Stimulated activated CD8-positive, alpha-beta memory T cell treated with anti-CD3 and anti-CD28 coated beads, Interleukin-4, amount 100 ng/mL, for 1 hour (primary cell): ENCODE data around the gene HOXC11.

ENCODE experiments used
- DNase-seq, 2 donors: peaks; one replicate each; pipeline ENCODE4 v3.0.0-alpha.2; 2020; ENCODE audit warnings: low read depth in 2 of 2, low spot score in 1 of 2

The HOXC11 gene

DNA sequence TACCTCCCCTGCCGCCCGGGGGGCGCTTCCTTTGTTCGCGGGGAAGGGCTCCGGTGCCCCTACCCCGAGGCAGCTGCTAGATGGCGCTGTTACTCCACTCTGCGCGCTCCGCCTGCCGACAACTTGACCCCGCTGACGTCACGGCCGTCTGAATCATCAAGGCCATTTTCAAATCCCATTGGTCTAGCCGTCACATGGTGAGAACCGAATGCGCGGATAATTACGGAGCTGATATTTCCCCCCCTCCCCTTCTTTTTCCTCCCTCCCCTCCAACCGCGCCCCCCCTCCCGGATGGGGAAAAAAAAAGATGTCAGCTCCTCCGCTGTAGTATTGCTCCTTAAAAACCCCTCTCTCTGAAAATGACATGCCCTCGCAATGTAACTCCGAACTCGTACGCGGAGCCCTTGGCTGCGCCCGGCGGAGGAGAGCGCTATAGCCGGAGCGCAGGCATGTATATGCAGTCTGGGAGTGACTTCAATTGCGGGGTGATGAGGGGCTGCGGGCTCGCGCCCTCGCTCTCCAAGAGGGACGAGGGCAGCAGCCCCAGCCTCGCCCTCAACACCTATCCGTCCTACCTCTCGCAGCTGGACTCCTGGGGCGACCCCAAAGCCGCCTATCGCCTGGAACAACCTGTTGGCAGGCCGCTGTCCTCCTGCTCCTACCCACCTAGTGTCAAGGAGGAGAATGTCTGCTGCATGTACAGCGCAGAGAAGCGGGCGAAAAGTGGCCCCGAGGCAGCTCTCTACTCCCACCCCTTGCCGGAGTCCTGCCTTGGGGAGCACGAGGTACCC, 12.2 kb downstream of the HOXC11 start, which contains the start of gene HOXC10:
Gene HOXC10, plus strand, starts transcription at position 246 of the 791 bp plus-strand sequence. Its CDS starts 114 bp downstream, at position 360.
- DNase-seq, result peak; percentile 28 to 59

- DNase-seq, result no peak
Measured at GRCh38 chr12:53985692-53985993, 12.7 kb downstream of the HOXC11 start.

DNA sequence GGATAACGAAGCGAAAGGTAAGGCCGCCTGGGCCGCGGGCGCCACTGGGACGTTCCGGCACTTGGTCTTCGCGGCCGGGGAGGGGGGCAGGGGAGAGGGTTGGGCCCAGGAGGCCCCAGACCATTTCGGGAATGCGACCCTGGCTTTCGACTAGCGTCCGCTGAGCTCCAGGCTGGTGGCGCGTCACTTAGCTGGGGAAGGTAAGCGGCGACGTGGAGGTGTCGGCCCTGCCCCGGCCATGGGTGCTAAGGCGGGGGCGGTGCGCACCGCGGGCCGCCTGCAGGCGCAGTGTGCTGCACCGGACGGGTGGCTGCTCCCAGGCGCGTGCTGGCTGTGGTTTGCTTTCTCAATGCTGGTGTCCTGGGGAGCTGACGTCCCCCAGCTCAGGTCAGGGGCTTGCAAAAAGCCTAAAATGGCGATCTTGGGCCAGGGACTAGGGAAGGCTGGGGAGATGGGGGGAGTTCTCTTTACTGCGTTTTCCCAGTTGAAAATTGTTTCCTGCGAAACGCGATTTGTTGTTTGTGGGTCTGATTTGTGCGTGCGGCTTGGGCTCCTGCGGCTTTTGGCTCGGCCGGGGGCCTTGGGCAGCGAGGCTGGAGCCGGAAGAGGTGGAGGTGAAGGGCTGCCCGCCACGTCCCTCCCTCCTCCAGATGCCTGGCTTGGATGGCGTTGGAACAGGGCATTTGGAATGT, 13.2 kb downstream of the HOXC11 start:
- DNase-seq, result no peak

DNA sequence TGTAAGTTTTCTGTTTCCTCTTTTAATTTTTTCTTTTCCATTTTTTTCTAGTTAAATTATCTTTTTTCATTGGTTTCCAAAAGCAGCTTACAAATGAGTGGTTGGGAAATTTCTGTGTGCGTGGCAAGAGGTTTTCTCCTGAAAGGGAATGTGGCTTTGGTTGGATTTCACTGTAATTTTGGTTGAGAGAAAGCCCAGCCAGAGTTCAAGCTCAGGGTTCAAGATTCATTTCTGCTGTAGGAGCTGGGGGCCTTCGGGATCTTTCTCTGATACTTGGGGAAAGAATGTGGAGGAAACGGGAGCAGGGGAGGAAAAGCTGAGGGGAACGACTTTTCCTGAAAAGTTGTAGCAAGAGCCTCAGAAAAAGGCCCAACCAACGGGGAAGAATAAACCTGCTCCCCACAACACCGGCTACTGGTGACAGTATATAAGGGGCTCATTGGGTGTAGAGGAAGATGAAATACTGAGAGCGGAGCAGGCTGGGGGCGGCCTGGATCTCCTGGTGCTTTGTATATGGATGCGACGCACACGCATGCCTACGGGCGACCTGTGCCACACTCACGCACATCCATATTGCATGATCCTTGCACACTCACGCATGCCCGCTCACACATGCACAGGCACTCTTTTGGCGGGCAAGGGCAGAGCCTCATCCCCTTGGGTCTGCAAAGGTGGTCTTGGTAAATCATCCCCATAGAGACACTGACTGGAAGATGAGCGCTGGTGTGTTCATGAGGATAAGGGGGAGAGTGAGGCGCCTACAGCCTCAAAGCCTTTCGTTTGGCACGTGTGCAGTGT, 14.0 kb downstream of the HOXC11 start:
- DNase-seq, result no peak

- DNase-seq, result no peak
Measured at GRCh38 chr12:53987787-53988230, 14.9 kb downstream of the HOXC11 start.

DNA sequence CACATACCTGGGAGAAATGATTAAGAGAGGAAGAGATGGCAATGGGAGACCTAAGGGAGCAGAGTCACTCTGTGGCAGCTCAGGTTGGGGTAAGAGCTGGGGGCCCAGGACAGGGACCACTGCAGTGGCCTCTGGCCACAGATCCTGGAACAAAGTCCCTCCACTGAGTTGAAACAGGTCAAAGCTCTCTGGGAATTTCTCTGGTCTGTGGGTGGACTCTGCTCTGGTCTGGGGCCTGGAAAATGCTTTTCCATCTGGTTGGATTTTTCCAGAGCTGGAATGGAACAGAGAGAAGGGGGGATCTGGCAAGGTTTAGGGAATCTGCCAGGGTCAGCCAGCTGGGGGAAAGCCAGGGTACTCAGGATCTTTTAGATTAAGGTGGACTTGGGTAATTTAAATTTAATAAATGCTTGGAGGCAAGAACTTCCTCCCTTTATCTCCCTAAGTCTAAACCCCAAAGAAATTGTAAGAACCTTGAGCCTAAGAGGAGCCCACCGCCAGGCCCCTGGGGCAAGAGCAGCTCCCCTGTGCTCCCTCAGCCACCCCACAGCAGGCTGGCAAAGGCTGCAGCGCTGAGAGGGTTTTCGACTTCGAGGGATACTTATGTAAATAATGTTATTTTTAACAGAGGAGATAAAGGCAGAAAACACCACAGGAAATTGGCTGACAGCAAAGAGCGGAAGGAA, 15.8 kb downstream of the HOXC11 start:
- no peak for DNase-seq

GRCh38 chr12:53989227-53990113, 16.5 kb downstream of the HOXC11 start:
- no peak for DNase-seq

DNA sequence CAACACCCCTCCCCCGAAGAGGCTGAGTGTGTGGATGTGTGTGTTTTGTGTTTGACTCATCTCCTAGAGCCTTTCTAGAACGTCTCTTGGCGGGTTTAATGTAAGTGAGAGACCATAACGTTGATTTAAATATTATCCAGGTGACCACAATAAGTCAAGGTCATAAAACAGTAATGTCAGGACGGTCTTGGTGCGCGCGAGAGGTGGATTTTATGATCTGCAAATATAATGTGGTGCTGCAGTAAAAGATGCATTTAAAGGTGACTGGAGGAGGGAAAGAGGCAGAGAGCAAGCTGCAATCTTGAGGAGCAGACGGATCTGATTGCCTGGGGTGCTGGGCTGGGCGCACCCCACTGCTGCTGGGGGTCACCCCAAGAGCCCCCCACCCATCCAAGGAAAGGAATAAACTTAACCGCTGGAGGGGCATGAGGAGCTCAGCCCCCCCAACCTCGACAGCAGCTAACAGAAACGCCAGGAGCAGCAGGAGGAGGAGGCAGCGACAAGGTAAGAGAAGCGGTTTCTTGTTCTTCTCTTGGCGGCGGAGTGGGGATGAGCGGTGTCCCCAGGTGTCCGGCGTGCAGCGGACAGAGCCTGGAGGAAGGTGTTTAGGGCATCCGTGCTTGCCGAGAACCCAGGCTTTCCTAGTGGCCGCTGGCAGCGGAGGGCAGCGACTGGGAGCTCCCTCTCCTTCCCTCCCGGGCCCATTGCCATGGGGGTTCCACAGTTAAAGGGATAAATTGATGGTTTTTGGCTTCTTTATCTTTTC, 17.6 kb downstream of the HOXC11 start:
- DNase-seq, result no peak

- DNase-seq, result no peak
Measured at GRCh38 chr12:53991077-53991460, 18.1 kb downstream of the HOXC11 start.

- no peak for DNase-seq
Measured at GRCh38 chr12:53992377-53992889, 19.5 kb downstream of the HOXC11 start.

DNA sequence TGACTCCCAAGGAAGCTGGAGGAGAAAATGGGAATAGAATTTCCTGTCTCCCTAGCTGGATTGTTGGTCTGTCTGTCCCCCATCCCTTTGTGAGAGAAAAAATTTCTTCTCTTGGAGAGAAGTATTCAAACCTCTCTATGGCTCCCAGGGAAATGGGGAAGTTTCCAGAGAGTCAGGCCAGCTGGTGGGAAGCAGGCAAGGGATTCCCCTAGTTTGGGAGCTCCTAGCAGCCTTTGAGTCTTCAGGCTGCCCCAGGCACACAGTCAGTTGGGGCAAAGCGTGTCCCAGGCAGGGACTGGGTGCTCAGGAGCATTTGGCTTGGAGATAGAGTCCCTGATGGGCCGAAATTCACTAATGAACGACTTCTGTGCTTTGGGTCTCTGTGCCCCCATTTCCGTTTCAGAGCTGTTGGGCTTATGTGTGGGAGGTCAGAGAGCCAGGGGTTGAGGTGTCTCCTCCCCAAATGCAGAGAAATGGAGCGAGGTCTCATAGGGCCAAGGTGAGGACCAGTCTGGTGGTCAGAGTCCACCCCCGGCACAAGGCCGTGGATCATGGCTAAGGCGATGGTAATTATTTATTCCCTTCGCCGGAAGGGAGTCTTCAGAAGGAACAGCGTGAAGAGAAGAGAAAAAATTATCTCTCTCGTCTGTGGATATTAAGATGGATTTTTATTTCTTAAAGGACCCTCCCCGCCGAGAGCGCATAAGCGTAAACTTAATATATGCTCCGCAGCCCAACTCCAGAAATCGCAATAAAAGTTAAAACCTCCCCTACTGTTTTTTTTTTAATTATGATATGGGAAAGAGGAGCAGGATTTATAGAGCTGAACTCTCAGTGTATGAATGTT, 20.5 kb downstream of the HOXC11 start:
- DNase-seq, result no peak

DNA sequence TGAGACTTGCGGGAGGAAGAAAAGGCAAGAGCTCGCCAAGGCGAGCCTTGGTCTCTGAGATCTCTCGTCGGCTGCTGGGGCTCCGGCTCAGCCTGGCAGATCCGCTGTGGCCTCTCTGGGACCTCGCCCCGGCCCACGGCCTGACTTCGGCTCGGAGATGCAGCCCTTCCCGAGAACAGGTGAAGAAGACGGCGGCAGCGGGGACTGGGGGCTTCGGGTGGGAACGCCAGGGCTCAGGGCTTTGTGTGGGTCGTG, 21.0 kb downstream of the HOXC11 start:
- no peak for DNase-seq

- no peak for DNase-seq
Measured at GRCh38 chr12:53994264-53995001, 21.5 kb downstream of the HOXC11 start.

DNA sequence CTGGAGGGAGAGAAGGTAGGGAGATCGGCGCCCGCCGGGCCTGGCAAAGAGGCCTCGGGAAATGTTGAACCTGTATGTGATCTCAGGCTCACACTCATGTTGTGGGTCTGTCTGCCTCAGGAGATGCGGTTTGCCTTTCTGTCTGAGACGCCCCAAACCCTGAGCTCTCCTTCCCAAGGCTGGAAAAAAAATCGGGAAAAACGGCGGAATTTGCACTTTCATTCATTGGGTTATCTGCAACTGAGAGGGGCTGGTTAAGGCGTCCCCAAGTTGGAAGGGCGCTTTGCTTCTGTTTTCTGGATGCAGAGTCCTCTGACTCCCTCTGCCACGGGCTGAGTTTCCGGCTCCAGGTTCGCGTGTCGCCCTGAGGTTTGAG, 22.1 kb downstream of the HOXC11 start:
- no peak for DNase-seq

DNA sequence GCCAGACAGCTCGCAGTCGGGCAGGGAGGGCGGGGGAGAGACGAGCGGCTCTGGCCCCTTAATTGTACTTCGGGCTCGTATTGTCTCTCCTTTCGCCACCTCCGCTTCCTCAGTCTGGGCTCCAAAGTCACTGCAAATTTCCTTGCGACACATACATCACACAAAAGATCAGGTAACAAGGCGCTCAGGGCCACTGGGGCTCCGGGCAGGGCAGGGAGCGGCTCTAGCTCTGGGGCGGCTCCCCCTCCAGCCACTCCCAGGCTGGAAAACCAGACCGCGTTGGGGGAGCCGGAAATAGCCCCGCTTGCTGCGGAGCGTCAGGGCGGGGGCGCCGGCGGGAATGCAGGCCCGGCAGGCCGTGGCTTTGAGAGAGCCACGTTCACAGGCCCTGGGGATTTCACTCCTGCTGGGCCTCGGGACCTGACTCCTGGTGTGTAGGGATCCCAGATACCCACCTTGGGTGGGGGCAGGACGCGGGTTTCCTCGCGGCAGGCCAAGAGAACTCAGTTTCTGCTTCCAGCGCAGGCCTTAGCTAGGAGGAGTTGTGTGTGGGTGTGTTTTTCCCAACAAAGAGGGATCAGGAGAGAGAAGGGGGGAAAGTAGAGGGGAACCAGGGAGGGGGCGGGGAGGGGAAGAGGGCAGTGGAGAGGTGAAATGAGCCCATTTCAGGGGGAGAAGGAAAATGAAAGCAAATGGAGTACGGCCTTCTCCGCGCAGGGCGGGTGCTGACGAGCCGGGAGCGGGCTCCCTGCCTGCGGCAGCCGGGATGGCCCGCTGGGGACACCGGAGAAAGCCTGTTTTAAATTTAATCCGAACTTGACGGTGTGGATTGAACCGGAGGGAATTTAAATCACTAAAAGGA, 22.7 kb downstream of the HOXC11 start:
- no peak for DNase-seq

DNA sequence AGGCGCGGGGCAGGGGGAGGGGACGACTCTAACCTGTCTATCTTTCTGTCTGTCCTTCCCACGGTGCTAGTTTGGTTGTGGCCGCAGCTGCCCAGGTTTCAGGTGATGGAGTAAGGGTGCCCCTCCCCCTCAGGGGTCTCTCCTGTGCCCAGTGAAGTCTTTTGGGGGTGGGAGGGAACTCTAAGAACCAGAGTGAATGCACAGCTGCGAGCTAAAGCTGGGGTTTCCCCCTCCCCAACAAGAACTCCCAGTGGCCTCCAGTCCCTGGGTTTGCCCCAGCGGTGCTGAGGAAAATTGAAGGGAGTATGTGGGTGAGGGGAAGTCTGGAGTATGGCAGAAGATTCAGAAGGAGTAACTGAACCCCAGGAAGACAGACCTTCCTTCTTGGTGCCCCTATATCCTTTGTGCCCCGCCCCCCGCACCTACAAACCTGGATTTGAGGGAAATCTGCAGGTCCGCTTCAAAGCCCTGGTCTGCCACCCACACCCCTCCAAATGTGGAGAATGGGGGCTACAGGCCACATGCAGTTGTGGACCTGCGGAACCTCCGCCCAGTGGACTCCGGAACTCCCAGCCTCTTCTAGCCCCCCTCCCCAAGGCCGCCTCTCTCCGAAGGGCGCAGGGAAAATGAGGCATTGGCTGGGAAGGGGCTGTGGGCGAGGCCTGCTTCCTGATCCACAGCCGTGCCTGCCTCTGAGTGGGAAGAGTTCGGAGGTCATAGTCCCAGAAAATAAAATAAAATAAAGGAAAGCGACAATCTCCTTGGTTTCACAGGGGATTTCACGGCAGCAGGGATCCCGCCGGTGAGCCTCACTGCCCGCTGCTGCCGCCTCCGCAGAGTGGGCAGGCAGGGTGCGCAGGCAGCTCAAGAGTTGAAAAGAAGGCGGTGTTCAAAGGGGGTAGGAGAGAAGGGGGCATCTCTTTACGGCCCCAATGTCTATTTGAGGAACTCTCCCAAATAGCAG, 23.6 kb downstream of the HOXC11 start:
- DNase-seq, result no peak
